Naive B cell (primary cell): ENCODE measurements around the gene HK3. TPM values are rescaled to one million over a fixed set of nuclear protein-coding genes. Genes with fewer than 3 reads are reported as not detected.

Source experiments
- ATAC-seq, 2 donors: fragments of 150-1000 bp; cut with Tn5 transposase; 2 replicates each; pipeline ENCODE4 v1.10.0; 2021; ENCODE audit warnings: low read depth in 2 of 2, mild to moderate bottlenecking in 2 of 2, moderate library complexity in 2 of 2
- DNase-seq: peaks from one replicate; pipeline ENCODE4 v3.0.0; 2022
- H3K27ac Mint-ChIP-seq, 6 donors: one replicate each; pipeline ENCODE4 v1.8.0; 2020 to 2022; ENCODE audit warnings: mild to moderate bottlenecking in 6 of 6, mixed read lengths in 6 of 6, moderate library complexity in 5 of 6, inconsistent platforms in 2 of 6
- H3K27me3 Mint-ChIP-seq, 3 donors: one replicate each; pipeline ENCODE4 v1.8.0; 2021 to 2022; ENCODE audit warnings: mixed read lengths in 3 of 3, mild to moderate bottlenecking in 1 of 3
- H3K36me3 Mint-ChIP-seq, 2 donors: one replicate each; pipeline ENCODE4 v1.8.0; 2020 to 2022; ENCODE audit warnings: mixed read lengths in 2 of 2, inconsistent platforms in 1 of 2, mild to moderate bottlenecking in 1 of 2
- H3K4me1 Mint-ChIP-seq, 3 donors: one replicate each; pipeline ENCODE4 v1.8.0; 2020 to 2022; ENCODE audit warnings: mixed read lengths in 3 of 3, inconsistent platforms in 1 of 3, mild to moderate bottlenecking in 1 of 3, moderate library complexity in 1 of 3
- H3K4me3 Mint-ChIP-seq, 8 donors: one replicate each; pipeline ENCODE4 v1.8.0; 2020 to 2022; ENCODE audit warnings: mild to moderate bottlenecking in 8 of 8, mixed read lengths in 8 of 8, moderate library complexity in 8 of 8, inconsistent platforms in 2 of 8
- H3K9me3 Mint-ChIP-seq, 7 donors: one replicate each; pipeline ENCODE4 v1.8.0; 2020 to 2022; ENCODE audit warnings: mixed read lengths in 7 of 7, mild to moderate bottlenecking in 5 of 7, inconsistent platforms in 2 of 7, moderate library complexity in 1 of 7
- polyA plus RNA-seq, 6 donors: library from polyadenylated mRNA; unstranded; fragments of 300-500 nt; fragmentation: Illumina TruSeq; gene quantifications; one replicate each; pipeline ENCODE4 v1.2.3, GENCODE V29; 2021; ENCODE audit warnings: low read depth in 6 of 6

HK3 gene
- polyA plus RNA-seq, 6 donors from 2014 or later, result 0.16 to 1.3 (median 0.32) TPM; not detected in 1

DNA sequence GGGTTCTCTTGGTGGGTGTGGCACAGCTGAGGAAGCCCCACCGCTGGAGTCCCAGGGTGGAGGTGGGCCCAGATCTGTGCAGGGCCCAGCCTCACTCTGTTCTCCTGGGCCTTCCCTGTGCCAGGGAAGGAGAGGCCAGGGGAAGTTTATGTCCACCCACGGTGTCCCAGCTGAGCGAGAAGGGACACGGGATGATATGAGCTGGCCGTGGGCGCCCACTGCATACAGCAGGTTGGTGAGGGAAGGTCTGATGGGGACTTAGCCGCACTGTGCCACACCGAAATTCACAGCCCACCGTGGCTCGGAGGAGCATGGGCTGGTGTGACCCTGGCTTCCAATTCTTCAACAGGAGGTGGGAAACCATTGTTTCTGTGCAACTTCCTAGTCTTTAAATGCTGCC is 54.9 kb downstream of the HK3 start:
- DNase-seq (no peak), ATAC-seq (no peak)
- no peak overlapping the region for H3K4me3 Mint-ChIP-seq
- H3K36me3 Mint-ChIP-seq, result no peaks in the 10 kb centered on the region
- H3K9me3 Mint-ChIP-seq, result peaks cover 0 to 2% (median 0%) of the 10 kb centered on the region in 7 donors
- H3K4me1 Mint-ChIP-seq, result peaks cover 0 to 3% (median 0%) of the 10 kb centered on the region in 3 donors
- peaks cover 16 to 62% (median 46%) of the 10 kb centered on the region in 3 donors for H3K27me3 Mint-ChIP-seq
- no peak overlapping the region for H3K27ac Mint-ChIP-seq

GRCh38 chr5:176843673-176844072 is 55.5 kb downstream of the HK3 start:
- DNase-seq (no peak), ATAC-seq (no peak)
- Mint-ChIP-seq H3K4me3 (no peak overlapping the region), H3K36me3 (no peaks in the 10 kb centered on the region), H3K27me3 (peaks cover 16 to 65% (median 52%) of the 10 kb centered on the region in 3 donors), H3K4me1 (peaks cover 0 to 3% (median 0%) of the 10 kb centered on the region in 3 donors), H3K9me3 (peaks cover 0 to 2% (median 0%) of the 10 kb centered on the region in 7 donors), H3K27ac (no peak overlapping the region)

GRCh38 chr5:176837707-176838115 is 61.4 kb downstream of the HK3 start:
- H3K27me3 Mint-ChIP-seq, result peaks cover 39 to 67% (median 63%) of the 10 kb centered on the region in 3 donors
- H3K9me3 Mint-ChIP-seq, result peaks cover 0 to 7% (median 0%) of the 10 kb centered on the region in 7 donors
- H3K27ac Mint-ChIP-seq, result no peak overlapping the region
- peaks cover 0 to 3% (median 0%) of the 10 kb centered on the region in 3 donors for H3K4me1 Mint-ChIP-seq
- ATAC-seq (peak; percentile 53 to 57), DNase-seq (peak; percentile 33)
- H3K4me3 Mint-ChIP-seq, result no peak overlapping the region
- H3K36me3 Mint-ChIP-seq, result no peaks in the 10 kb centered on the region

DNA sequence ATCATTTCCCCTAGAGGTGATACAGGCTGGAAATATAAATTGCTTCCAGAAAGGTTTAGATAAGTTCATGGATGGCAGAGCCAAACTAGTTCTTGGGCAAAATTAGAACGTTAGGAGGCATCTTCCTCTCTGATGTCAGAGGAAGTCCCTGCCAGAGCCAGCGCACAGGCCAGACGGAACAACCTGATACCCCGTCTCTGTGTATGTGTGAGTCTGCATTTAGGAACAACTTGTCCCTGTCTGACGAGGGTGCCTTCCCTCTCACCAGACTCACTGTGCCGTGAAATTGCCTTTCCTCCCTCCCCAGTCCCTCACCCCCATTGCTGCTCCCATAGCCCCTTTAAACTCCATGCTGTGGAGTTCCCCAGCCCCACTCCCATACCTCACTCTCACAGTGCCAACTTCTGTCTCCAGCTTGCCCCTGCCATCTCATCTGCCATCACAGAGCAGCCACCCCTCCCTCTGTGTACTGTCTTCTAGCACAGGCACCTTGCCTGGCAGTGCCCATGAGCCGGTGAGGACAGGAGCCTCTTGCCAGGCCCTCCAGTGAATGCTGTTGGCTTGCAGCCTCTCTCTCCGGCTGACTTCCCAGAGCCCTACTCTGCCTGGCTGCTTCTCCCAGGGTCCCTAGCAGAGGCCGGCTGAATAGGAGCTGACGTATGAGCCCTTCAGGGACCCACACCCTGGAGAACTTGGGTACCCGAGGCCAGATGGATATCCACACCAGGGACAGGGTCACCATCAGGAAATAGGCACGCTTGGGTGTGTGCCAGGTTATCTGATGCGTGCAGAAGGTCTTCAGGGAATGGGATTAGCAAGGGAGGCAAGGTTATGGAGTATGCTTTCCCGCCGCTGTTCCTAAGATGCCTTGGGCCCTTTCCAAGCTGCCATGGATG is 62.1 kb downstream of the HK3 start:
- H3K4me1 Mint-ChIP-seq, result peaks cover 0 to 3% (median 0%) of the 10 kb centered on the region in 3 donors
- H3K27ac Mint-ChIP-seq, result peak overlapping the region in 3 of 6 donors; percentile 21 to 69 (median 25)
- no peaks in the 10 kb centered on the region for H3K36me3 Mint-ChIP-seq
- no peak for DNase-seq
- no peak overlapping the region for H3K4me3 Mint-ChIP-seq
- H3K27me3 Mint-ChIP-seq, result peaks cover 40 to 74% (median 63%) of the 10 kb centered on the region in 3 donors
- no peak for ATAC-seq
- H3K9me3 Mint-ChIP-seq, result peaks cover 0 to 7% (median 0%) of the 10 kb centered on the region in 7 donors

- no peak for ATAC-seq
- Mint-ChIP-seq H3K9me3 (peaks cover 0 to 7% (median 0%) of the 10 kb centered on the region in 7 donors), H3K27ac (no peak overlapping the region), H3K4me3 (no peak overlapping the region), H3K27me3 (peaks cover 36 to 74% (median 65%) of the 10 kb centered on the region in 3 donors), H3K36me3 (no peaks in the 10 kb centered on the region), H3K4me1 (peaks cover 0 to 3% (median 0%) of the 10 kb centered on the region in 3 donors)
- DNase-seq, result no peak
Observed at GRCh38 chr5:176835918-176836317, 63.2 kb downstream of the HK3 start.

DNA sequence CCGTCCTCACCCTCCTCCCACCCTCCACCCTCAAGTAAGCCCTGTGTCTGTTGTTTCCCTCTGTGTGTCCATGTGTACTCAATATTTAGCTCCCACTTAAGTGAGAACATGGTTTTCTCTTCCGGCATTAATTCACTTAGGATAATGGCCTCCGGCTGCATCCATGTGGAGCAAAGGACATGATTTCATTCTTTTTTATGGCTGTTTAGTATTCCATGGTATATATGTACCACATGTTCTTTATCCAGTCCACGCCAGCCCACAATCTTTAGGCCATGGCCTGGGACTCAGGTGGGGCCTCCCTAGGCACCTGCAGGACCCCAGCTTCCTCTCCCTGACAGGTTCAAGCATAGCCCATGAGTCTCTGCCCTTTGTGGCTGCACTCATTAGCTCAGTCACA is 65.9 kb downstream of the HK3 start:
- peaks cover 34 to 66% (median 51%) of the 10 kb centered on the region in 3 donors for H3K27me3 Mint-ChIP-seq
- H3K27ac Mint-ChIP-seq, result no peak overlapping the region

GRCh38 chr5:176832162-176832561 is 67.0 kb downstream of the HK3 start:
- Mint-ChIP-seq H3K27me3 (peaks cover 26 to 65% (median 51%) of the 10 kb centered on the region in 3 donors), H3K9me3 (peaks cover 0 to 8% (median 2%) of the 10 kb centered on the region in 7 donors), H3K4me1 (peaks cover 0 to 4% (median 0%) of the 10 kb centered on the region in 3 donors), H3K4me3 (no peak overlapping the region), H3K36me3 (no peaks in the 10 kb centered on the region), H3K27ac (no peak overlapping the region)
- ATAC-seq (no peak), DNase-seq (no peak)

More for the DNA sequence above, 65.9 kb downstream of the HK3 start:
- DNase-seq, result no peak
- H3K4me1 Mint-ChIP-seq, result peaks cover 0 to 4% (median 0%) of the 10 kb centered on the region in 3 donors
- no peaks in the 10 kb centered on the region for H3K36me3 Mint-ChIP-seq
- no peak for ATAC-seq
- H3K9me3 Mint-ChIP-seq, result peaks cover 0 to 11% (median 2%) of the 10 kb centered on the region in 7 donors
- H3K4me3 Mint-ChIP-seq, result no peak overlapping the region

GRCh38 chr5:176831425-176831824 is 67.7 kb downstream of the HK3 start:
- Mint-ChIP-seq H3K4me3 (no peak overlapping the region), H3K9me3 (peaks cover 0 to 8% (median 2%) of the 10 kb centered on the region in 7 donors)
- ATAC-seq, result no peak

GRCh38 chr5:176830995-176831423 is 68.1 kb downstream of the HK3 start:
- no peak for ATAC-seq

More at GRCh38 chr5:176831425-176831824, 67.7 kb downstream of the HK3 start:
- Mint-ChIP-seq H3K27ac (no peak overlapping the region), H3K4me1 (peaks cover 0 to 4% (median 0%) of the 10 kb centered on the region in 3 donors), H3K36me3 (no peaks in the 10 kb centered on the region), H3K27me3 (peaks cover 22 to 59% (median 51%) of the 10 kb centered on the region in 3 donors)
- no peak for DNase-seq

More at GRCh38 chr5:176830995-176831423, 68.1 kb downstream of the HK3 start:
- Mint-ChIP-seq H3K4me1 (peaks cover 0 to 4% (median 0%) of the 10 kb centered on the region in 3 donors), H3K36me3 (no peaks in the 10 kb centered on the region), H3K9me3 (peaks cover 0 to 8% (median 2%) of the 10 kb centered on the region in 7 donors), H3K27ac (no peak overlapping the region), H3K27me3 (peaks cover 18 to 56% (median 48%) of the 10 kb centered on the region in 3 donors), H3K4me3 (no peak overlapping the region)
- DNase-seq, result no peak

Other genes with a start within 250 kb of the HK3 start
- gene UNC5A, start 88.8 kb downstream of the HK3 start, polyA plus RNA-seq, result not detected
- gene UIMC1, start 107.4 kb upstream of the HK3 start, polyA plus RNA-seq, result 10 to 100 TPM; 25.0 to 39.1 (median 32.7) TPM
- gene ZNF346, start 123.3 kb upstream of the HK3 start, polyA plus RNA-seq, result 10 to 100 TPM; 12.3 to 23.2 (median 16.5) TPM
- gene FGFR4, start 187.6 kb upstream of the HK3 start, polyA plus RNA-seq, result under 1 TPM in 2 of 6 donors, not detected in 4; 0.39 to 0.58 TPM
- gene NSD1, start 234.4 kb upstream of the HK3 start, polyA plus RNA-seq, result 10 to 100 TPM; 32.4 to 87.7 (median 46.1) TPM